GM19324 (cell line): ENCODE data around the gene SOX30.

Source experiments
- ATAC-seq: cut with Tn5 transposase; IDR thresholded peaks from one replicate; pipeline ENCODE4 v1.9.1; 2021; ENCODE audit warnings: mild to moderate bottlenecking, moderate library complexity; ENCODE audit not compliant: unreplicated experiment, low FRiP score

SOX30 gene

DNA sequence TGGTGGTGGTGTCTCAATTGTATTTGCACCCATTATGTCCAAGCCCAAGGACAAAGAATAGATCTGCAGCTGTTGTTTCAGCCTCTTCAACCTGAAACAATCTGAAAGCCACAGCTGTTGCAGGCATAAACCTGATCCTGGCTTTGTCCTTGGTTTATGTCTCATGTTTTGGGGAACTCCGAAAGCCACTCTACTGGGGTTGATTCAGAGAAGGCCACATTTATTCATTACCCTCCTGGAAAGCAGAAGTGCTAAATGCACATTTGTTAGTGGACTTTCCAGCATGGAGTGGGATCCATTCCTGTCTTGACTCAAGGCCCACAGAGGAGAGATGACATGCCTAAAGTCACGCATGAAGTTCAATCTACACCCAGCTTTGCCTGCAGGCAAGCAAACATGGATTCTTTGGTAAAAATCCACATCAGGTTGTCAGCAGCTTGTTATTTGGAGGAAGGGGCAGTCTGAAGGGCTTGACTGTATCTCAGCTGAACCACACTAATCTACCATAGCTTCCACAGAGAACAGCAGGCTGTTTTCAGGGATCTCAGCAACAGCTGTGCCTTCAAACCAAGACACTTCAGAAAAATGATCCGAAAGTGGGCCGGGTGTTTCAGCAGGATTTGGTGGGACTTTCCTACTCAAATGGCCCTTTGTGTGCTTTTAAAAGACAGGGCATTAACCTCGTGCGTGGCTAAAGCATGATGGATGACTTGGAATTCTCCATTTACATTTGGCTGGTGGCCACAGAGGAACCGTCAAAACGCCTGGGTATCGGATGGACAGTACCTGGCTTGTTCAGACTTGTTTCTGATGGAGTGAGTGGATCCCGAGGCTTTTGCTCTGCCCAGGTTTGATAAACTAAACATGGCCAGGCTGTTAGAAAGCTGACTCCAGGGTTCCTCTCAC, 40.4 kb downstream of the SOX30 start:
- no peak for ATAC-seq

DNA sequence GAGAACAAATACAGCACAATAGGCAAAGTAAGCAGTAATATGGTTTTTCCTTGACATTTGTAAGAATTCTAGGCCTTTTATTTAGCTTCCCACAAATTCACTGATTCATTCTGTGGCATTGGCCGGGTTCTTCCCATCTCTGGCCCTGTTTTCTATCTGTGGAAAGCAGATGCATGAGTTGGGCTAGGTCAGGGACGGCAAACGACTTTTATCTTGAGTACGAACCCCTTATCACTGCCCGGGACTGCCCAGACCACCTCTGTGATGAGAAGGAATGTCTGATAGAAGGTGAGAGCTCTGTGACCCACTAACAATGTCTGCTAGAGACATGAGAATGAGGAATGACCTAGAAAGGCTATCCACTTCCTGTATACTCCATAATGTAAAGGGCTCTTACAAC, 41.2 kb downstream of the SOX30 start:
- no peak for ATAC-seq

DNA sequence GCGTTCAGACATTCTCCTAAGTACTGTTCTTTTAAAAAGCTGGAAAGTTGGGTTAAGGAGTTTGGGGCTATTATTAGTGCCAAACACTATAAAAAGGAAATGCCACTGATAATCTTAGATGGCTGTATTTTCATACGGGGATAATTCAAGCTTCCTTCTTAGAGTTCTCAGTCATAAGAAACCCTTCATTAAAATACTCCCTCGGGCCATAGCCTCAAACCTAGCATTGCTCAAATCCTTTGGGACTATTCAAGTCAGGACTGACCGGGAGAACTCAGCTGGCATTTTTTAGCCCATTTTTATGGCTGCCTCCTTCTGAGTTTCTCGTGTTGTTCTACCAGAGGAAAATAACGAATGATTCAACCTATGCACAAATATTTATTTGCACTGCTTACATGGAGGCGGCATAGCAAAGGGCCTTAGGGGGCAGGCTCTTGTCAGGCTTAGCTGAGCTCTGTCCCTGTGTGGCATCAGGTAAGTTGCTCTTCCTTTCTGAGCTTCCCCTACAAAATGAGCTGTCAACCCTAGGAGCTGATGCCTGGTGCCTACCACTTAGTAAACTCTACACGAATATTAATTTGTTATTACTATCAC, 43.2 kb downstream of the SOX30 start:
- ATAC-seq, result no peak

DNA sequence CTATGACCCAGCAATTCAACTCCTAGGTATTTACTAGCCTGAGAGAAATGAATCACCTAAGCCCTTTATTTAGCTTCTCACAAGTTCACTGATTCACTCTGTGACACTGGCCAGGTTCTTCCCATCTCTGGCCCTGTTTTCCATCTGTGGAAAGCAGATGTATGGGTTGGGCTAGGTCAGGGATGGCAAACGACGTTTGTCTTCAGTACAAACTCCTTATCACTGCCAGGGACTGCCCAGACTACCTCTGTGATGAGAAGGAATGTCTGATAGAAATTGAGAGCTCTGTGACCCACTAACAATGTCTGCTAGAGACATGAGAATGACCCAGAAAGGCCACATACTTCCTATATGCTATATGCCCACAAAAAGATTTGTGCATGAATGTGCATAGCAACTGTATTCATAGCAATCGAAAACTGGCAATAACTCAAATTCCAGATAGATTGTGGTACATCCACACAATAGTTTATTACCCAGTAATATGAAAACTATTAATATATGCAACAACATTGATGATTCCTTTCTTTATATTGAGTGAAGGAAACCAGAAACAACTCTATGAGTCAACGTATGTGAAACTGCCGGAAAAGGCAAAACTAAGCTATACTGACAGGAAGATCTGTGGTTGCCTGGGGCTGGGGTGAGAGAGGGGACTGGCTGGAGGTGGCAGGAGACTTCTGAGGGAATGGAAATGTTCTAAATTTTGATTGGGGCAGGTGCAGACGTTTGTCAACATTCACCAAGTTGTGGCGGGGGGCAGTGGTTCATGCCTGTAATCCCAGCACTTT, 44.7 kb downstream of the SOX30 start:
- no peak for ATAC-seq

DNA sequence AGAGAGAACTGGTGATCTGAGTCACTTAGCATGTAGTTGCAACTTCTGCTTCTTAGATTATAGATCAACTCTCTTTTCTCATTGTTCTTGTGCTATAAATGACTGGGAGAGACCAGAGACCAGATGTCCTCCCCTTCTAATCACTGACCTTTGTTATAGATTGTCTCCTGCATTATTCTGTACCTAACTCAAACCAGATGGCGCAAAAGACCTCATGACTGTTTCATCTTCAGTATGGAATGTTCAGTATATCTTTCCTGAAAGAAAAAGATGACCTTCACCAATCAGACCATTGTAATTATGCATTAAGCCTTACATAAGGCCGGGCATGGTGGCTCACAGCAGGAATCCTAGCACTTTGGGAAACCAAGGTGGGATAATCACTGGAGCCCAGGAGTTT, 46.2 kb downstream of the SOX30 start:
- ATAC-seq, result no peak

DNA sequence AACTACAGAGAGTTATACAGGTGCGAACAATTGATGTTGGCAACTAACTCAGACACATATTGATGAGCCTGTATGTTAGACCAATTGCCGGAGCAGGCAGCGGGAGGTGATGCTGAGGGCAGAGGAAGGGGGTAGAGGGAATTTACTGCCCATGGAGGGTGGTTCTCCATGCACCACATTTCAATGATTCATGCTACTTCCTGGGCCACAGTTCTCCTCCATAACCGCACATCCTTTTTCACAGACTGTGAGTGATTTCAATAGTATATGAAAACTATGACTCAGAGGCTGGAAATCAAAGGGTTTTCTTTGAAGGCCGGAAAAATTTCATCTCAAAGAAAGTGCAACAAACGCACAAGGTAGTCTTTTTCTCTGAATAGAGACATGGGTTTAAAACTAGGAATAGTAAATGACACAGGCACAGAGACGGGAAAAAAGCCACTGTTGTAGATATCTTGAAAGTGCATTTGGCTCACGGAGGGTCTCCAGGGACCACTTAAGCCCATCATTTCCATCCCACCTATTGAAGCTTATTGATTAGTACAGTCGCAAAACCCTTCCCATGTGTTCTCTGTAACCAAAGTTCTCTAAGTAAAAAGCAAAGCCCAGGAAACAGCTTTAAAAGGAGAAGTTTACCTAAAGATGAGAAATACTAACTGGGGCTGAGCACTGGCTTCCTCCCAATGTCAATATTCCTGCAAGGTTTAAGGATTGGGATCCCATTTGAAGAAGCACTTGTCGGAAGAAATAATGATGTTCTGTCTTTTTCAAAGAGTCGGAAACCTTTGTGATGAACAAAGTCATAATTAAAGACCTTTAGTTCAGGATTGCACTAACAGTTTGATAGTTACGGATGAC, 48.7 kb downstream of the SOX30 start:
- no peak for ATAC-seq

DNA sequence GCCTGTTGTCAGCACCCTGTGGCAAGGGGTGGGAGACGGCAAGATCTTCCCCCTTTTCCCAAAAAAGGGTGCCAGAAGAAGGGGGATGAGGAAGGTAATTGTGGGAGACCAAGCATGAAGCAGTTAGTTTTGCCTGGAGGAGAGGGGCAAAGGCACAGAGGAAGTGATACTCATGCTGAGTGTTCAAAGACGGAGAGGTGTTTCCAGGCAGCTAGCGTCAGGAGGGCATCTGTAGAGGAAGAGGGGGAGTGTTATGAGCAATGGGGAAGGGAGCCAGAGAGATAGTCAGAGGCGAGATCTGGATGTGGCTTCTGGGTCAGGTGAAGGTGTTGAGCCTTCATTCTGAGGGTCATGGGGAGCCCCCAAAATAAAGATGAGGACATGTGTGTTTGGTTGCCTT, 49.7 kb downstream of the SOX30 start:
- ATAC-seq, result peak; percentile 56

DNA sequence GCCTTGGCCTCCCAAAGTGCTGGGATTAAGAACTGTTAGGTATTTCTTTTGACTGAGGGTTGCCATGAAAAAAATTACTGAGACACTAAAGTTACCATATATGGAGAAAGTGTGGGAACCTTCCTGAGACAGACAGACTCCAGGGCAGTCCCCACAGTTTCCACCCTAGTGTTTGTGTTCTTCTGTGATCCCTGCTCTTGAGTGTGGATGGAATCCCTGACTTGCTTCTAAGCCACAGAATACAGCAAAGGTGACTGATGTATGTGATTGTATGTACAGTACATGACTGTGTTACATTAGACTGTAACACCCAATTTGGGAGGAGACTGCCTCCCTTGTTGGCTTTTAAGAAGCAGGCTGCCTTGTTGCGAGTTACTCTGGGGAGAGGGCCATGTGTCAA, 52.0 kb downstream of the SOX30 start:
- ATAC-seq, result no peak

DNA sequence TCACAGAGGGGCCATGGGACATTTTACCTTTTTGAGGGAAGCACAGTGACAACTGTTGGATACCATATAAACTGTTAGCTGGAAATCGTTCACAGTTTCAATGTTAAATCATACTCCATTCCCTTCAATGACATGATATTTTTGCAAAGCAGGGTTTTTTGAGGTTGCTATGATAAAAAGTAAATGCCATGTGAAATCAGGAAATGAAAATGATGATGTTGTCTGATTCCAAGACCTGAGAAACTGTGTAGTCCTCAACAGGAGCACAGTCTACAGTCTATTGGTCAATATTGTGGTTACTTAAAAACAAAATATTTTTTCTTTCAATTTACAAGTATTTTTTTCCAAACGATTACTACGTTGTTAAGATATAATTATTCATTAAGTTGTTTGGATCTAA, 52.7 kb downstream of the SOX30 start:
- ATAC-seq, result no peak

DNA sequence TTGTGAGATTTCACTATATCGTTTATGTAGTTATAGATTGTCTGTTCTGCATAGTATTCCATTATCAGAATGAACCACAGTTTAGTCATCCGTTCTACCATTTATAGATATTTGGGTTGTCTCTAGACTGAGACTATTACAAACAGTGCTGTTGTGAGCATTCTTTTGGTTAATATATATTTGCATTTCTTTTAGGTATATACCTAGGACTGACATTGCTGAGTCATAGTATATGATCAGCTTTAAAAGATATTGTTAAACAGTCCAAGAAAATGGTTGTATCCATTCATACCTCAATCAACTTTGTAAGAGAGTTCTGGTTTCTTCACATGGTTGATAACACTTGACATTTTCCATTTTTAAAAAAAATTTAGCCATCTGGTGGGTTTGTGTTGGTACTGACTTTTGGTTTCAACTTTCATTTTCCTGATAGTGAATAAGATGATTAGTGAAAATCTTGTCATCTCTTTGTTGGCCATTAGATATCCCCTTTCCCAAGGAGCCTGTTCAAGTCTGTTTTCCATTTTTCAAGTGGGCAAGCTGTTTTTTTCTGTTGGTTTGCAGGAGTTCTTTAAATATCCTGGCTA, 53.8 kb downstream of the SOX30 start:
- ATAC-seq, result no peak

DNA sequence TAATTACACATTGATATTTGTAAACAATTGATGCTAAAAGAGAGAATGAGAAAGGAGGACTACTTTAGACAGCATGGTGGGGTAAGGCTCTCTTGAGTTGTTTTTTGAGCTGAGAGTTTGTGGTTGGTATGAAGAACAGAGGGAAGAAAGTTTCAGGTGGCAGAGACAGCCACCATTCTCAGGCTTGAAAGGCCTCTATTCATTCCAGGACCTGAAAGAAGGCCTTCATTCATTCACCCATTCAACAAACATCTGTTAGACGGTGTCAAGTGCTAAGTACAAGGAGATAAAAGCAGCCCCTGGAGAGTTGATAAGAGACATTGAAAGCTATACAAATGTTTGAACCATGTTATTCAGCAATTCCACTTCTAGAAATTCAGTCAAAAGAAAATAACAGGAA, 55.0 kb downstream of the SOX30 start:
- no peak for ATAC-seq

DNA sequence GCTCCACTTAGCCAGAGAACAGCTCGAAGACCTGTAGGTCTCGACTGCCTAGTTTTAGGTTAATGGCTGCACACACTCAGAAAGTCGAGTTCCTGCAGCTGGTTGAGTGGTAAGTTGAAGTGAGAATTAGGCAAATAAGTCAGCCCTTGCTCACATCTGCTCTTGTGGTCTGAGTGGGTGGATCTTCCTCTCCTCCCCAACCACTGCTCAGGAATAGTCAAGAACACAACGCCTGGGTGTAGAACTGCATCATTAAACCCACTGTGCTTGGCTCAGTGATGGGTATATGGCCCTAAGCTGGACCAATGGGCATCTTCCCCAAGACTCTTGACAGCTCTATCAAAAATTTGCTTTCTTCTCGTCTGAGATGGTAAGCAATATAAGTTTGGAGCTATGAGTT, 55.8 kb downstream of the SOX30 start:
- peak; percentile 87 for ATAC-seq

DNA sequence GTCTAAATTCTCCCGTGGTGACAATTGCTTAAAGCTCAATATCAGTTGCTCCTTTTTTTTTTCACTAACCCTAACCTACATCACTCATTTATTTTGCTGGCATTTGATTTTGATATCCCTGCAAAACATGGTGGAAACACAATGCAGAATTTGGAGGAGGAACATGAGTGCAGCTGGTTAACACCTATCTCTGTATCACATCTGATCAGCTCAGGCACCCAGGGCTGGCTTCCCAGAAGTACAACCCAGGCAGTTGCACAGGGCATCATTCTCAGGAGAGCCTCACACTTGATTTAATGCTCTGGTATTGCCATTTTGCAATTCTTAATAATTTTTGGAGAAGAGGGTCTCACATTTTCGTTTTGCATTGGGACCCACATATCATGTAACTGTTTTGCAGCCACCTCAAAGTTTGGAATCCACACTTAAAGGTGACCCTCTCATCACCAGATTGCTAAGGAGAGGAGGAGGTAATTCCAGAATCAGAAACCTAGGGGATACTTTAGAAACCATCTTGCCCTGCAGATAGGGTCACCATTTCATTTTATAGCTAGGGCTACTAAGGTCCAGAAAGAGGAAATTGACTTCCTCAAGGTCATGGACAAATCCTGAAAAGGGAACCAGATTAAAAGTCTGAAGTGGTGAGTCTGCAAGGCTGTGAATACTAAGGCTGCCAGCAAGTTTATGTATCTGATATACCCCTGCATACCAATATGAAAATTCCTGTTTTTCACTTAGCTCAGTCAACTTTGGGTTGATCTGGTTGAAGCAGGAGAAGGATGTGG, 57.4 kb downstream of the SOX30 start:
- ATAC-seq, result no peak

DNA sequence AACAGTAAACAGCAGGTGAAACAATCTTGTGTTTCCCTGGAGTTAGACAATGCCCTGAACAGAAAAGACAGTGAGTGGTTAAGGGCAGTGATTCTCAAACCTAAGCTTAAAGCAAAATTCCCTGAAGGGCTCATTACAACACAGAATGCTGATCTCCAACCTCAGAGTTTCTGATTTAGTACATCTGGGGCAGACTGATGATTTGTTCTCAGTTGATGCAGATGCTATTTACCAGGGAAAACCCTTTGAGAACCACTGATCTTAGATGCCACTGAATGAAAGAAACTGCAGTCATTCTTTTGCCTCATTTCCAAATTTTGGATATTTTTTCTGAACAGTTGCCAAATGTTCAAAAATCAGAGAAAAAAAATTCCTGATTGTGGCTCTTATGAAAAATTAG, 58.0 kb downstream of the SOX30 start:
- ATAC-seq, result no peak

DNA sequence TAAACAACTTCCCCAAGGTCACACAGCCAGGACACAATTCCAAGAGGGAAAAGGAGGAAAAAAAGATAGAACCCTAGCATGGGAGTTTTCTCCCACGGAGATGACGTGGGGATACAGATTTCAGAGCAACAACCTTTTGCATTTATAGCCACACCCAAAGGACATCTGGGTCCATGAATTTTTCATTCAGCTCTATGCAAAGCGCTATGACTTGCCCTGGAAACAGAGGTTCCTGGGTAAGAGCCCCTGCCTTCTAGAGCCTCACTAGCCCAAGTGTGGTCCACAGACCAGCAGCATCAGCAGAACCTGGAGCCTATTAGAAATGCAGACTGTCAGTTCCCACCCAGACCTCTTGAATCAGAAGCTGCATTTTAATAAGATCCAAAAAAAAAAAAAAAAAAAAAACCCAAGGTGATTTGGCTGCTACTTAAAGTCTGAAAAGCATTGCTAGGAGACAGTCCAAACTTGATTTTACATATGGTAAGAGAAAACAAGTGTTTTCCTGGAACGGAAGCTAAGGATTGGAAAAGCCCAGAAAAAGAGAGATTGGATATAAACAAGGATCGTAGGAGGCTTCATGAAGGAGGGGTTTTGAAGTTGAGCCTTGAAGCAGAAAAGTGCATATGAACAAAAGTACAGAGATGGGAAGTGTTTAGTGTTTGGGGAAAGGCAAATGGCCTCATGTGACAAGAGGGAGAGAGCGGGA, 59.0 kb downstream of the SOX30 start:
- ATAC-seq, result no peak

DNA sequence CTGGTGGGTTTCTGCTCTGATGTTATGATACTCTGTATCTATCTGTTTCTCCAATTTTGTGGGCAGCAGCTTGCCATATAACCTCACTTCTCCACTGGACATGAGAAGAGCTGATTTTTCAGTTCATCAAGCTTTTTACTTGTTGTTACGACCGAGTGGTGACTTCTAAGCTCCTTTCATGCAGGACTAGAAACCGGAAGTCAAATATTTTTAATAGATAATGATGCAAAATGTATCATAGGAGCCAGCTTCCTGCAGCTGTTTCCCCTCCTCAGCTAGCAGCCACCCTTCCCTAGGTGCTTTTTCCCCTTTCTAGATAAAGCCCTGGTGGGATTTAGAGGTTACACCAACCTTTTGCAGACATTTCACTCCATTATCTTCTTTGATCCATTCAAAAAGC, 59.6 kb downstream of the SOX30 start:
- ATAC-seq, result no peak

DNA sequence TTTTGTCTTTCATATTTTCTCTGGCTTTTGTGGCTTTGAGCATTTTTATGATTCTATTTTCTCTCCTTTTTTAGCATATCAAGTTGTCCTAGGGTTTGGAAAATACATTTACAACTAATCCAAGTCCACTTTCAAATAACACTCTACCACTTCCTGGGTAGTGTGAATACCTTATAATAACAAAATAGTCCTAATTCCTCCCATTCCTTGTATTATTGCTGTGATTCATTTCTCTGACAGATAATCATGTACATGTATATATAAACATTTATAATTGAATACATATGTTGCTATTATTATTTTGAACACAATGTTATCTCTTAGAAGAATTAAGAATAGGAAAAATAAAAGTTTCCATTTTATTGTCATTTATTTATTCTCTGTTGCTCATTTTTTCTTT, 61.8 kb downstream of the SOX30 start:
- no peak for ATAC-seq

DNA sequence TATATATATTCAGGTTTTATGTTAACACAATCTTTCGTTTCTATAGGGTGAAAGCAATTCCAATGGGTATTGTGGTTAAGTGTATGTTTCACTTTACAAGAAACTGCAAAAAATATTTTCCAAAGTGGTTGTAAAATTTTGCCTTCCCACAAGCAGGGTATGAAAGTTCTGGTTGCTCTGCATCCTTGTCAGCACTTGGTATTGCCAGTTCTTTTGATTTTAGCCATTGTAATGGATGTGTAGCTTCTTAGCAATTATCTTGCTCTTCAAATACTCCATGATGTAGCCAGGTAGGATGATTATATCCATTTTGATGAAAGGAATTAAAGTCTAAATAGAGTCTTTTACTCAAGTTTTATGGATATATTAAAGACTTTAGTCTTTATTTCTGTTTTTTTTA, 67.6 kb downstream of the SOX30 start:
- no peak for ATAC-seq
